Measurements from ENCODE around the gene OR2G2.

GRCh38 chr1:247551721-247552120 is 36.4 kb upstream of the OR2G2 start:
- TF ChIP-seq, protein P1, sequence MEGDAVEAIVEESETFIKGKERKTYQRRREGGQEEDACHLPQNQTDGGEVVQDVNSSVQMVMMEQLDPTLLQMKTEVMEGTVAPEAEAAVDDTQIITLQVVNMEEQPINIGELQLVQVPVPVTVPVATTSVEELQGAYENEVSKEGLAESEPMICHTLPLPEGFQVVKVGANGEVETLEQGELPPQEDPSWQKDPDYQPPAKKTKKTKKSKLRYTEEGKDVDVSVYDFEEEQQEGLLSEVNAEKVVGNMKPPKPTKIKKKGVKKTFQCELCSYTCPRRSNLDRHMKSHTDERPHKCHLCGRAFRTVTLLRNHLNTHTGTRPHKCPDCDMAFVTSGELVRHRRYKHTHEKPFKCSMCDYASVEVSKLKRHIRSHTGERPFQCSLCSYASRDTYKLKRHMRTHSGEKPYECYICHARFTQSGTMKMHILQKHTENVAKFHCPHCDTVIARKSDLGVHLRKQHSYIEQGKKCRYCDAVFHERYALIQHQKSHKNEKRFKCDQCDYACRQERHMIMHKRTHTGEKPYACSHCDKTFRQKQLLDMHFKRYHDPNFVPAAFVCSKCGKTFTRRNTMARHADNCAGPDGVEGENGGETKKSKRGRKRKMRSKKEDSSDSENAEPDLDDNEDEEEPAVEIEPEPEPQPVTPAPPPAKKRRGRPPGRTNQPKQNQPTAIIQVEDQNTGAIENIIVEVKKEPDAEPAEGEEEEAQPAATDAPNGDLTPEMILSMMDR (IDR thresholded peaks at IDR 0.05), result no peak
- no peak for TF ChIP-seq POLR2A (IDR thresholded peaks at IDR 0.05)

All from thyroid gland (tissue), 4 donors.